Frontal cortex (tissue), 4 donors: ENCODE results near the gene NEMP1. TPM values are rescaled to one million over a fixed set of nuclear protein-coding genes. Genes with fewer than 3 reads are reported as not detected.
"Not testable (repeated sequence)": the region's sequence is repeated elsewhere in the genome, so short reads cannot be mapped to it uniquely, and the experiment has no call there.

Experiments used
- DNase-seq, 2 donors: peaks; one replicate each; pipeline ENCODE4 v3.0.0; 2012; ENCODE audit warnings: low spot score in 2 of 2
- FAIRE-seq: peaks from 2 replicates; lab custom pipeline; 2012; peaks lifted over from hg19 to GRCh38; lab: Jason Lieb, UNC
- total RNA-seq: library from RNA; depleted of rRNA; stranded (reverse); fragments of >200 nt; gene quantifications from one replicate; pipeline ENCODE4 v1.2.3, GENCODE V29; 2014
- donor health status: control.
- donor health status: control.
- donor health status: control.

Gene NEMP1
- total RNA-seq, 1 donor from 2014 or later = 5.3 TPM

DNA sequence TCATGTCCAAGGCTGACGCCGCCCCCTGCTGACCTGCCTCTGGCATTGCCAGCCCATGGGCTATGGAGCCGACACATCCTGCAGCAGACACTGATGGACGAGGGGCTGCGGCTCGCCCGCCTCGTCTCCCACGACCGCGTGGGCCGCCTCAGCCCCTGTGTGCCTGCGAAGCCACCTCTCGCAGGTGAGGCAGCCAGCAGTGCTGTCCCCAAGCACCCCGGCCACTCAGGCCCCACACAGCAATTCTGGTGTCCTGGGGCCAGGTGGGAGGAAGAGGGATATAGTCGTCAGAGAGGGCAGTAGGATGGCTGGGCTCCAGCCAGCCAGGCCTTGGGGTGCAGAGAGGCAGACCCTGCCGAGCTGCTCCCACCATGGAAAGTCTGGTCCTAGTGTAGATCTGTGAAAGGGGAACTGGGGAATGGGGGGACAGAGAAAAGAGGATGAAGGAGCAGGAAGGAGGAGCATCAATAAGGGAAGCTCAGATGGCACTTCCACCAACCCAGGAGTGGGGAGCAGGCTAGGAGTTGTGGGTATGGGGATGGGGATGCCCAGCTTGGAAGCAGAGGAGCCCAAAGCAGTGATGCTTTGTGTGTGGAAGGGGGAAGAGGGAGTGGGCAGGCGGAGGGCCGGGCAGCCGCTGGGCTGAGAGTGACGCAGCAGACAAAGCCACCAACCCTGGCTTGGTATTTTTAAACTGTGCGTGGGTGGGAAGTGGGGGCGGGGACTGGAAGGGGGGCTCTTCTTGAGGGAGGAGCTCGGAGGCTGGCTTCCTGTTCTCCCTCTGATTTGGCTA, 15.0 kb upstream of the NEMP1 start:
- FAIRE-seq (no peak), DNase-seq (peak in 1 of 2 donors; percentile 77)

DNA sequence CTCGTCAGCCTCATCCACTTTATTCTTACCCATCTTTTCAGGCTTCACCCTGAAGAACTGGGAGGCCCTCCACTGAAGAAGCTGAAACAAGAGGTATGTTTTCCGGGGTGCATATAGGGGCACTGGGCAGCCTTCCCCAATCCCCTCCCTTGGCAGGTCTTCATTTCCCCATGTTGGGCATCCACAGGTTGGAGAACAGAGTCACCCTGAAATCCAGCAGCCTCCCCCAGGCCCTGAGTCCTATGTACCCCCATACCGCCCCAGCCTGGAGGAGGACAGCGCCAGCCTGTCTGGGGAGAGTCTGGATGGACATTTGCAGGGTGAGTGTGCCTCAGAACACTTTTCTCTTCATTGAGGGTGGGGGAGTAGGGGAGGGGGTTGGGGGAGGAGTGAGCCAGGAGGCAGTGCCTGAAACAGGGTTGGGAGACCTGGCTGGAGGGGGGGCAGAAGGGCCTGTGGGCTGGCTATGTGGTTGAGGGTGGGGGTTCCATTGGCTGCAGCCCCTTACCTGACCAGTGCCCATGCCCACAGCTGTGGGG, 14.4 kb upstream of the NEMP1 start:
- no peak for FAIRE-seq
- DNase-seq = no peak

GRCh38 chr12:57092529-57092862, 13.9 kb upstream of the NEMP1 start:
- DNase-seq = peak in 1 of 2 donors; percentile 7
- FAIRE-seq = no peak

DNA sequence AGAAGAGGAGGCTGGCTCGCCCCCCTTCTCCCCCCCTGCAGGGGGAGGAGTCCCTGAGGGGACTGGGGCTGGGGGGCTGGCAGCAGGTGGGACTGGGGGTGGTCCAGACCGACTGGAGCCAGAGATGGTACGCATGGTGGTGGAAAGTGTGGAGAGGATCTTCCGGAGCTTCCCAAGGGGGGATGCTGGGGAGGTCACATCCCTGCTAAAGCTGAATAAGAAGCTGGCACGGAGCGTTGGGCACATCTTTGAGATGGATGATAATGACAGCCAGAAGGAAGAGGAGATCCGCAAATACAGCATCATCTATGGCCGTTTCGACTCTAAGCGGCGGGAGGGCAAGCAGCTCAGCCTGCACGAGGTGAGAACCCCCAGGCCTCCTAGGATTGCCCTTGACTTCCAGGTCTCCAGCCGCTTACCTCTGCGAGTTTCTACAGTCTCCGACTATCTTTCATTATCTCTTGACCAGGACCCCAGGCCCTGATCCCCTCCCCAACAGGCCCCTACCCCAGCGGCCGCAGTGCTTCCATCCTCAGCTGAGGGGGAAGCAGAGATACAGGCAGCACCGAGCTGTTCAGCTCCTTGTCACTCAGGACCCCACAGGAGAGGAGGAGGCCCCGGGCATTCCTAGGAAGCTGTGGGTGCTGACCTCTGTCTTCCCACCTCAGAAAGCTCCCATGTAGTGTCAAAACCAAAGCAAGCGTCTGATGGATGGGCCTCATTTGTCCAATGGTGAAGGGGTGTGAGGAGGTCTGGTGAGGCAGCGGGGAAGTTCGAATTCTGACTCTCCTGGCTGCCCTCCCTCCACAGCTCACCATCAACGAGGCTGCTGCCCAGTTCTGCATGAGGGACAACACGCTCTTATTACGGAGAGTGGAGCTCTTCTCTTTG, 13.3 kb upstream of the NEMP1 start:
- FAIRE-seq = no peak
- DNase-seq = peak in 1 of 2 donors; percentile 3

GRCh38 chr12:57090924-57091637, 12.5 kb upstream of the NEMP1 start:
- DNase-seq (peak; percentile 63 to 68), FAIRE-seq (no peak)

DNA sequence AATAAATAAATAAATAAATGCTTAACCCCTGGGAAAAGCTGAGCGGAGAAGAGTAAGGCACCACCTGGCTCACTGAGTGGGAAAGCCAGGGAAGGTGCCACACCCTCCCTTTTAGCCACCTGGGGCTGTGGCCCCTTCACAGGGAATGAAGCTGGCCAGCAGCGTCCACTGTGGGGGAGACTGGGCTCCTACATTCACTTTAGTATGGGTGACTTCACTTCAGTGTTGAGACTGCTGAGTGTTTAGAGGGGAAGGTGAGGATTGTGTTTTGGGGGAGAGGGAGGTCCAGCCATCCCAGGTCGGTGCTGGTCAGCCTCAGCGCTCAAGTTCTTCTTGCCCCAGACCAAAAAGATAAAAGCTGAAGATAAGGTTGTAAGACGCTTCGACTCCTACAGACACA, 11.9 kb upstream of the NEMP1 start:
- DNase-seq (peak; percentile 6 to 10), FAIRE-seq (no peak)

- DNase-seq = peak; percentile 48 to 50
- FAIRE-seq = no peak
These were observed 11.0 kb upstream of the NEMP1 start for GRCh38 chr12:57089271-57090245.

- DNase-seq = peak; percentile 89 to 90
- FAIRE-seq = no peak
These were observed 10.0 kb upstream of the NEMP1 start, which contains the start of gene NAB2 for GRCh38 chr12:57088354-57089270. Gene NAB2, plus strand, starts transcription at chr12:57089114. Its CDS starts 158 bp downstream, at chr12:57089272.

- DNase-seq (peak in 1 of 2 donors; percentile 59), FAIRE-seq (no peak)
These were observed 9.2 kb upstream of the NEMP1 start for GRCh38 chr12:57087691-57088353.

DNA sequence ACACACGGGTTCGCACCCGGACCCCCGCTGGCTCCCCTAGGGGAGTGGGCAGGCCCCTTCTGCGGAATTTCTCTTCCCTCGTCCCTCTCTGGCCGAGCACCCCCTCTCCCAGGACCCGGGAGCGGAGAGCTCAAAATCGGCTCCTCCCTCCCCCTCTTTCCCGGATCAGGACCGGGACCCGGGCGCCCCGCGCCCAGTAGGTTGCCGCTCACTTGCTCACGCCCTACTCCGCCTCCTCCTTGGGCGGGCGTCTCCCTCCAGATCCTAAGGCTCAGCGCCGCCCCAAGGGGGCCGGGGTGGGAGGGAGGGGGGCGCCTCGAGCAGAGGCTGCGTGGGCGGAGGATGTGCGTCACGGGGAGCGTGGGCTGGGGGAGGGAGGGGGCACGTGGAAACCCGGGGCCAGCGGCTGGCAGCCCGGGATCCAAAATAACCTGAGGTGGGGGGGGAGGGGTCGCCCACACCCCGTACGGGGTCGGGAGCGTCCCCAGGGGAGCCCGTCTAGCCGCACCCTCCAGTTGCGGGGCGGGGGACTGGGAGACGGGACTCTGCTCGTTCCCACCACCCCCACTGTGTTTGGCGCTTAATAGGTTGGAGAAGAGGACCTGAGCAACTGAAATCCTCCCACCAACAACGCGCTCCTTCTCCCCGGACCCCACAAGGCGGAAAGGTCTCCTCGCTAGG, 8.6 kb upstream of the NEMP1 start:
- DNase-seq = peak; percentile 60 to 76
- no peak for FAIRE-seq

- DNase-seq (peak in 1 of 2 donors; percentile 61), FAIRE-seq (no peak)
These were observed 8.0 kb upstream of the NEMP1 start for GRCh38 chr12:57086493-57087009.

- FAIRE-seq = no peak
- DNase-seq = peak in 1 of 2 donors; percentile 7
These were observed 7.5 kb upstream of the NEMP1 start for GRCh38 chr12:57085999-57086492.

- FAIRE-seq (no peak), DNase-seq (no peak)
These were observed 2.3 kb upstream of the NEMP1 start for GRCh38 chr12:57080855-57081254.

DNA sequence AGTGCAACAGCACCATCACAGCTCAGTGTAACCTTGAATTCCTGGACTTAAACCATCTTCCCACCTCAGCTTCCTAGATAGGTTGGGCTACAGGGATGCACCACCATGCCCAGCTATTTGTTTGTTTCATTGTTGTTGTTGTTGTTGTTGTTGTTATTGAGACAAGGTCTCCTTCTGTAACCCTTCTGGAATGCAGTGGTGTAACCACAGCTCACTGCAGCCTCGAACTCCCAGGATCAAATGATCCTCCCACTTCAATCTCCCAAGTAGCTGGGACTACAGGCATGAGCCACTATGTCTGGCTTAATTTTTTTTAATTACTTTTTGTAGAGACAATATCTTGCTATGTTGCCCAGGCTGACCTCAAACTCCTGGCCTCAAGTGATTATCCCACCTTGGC, 1.2 kb upstream of the NEMP1 start:
- DNase-seq (no peak), FAIRE-seq (no peak)

DNA sequence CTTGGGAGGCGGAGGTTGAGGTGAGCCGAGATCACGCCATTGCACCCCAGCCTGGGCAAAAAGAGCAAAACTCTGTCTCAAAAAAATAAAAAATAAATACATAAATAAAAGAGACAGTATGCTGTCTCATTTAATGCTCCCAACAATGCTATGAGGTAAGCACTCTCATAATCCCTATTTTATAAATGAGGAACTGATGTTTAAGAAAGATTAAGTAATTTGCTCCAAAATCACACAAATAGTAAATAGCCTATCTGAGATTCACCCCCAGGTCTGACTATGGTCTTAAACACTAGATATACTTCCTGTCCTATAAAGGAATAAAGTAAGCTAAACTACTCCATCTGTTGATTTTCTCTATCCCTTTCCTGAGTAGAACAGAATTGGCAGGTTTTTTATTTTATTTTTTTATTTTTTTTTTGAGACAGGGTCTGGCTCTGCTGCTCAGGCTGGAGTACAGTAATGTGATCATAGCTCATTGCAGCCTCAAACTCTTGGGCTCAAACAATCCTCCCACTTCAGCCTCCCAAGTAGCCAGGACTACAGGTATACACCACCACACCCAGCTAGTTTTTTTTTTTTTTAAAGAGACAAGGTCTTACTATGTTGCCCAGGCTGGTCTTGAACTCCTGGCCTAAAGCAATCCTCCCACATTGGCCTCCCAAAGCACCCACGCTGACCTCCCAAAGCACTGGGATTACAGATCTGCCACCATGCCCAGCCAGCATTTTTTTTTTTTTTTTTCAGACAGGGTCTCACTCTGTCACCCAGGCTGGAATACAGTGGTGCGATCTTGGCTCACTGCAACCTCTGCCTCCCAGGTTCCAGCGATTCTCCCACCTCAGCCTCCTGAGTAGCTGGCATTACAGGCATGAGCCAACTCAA, 4.8 kb downstream of the NEMP1 start:
- not testable (repeated sequence) for FAIRE-seq, DNase-seq
